Activated CD8-positive, alpha-beta memory T cell treated with anti-CD3 and anti-CD28 coated beads for 48 hours (primary cell): Measurements from ENCODE around the gene KCNH8.
"Not testable (repeated sequence)": the region's sequence is repeated elsewhere in the genome, so short reads cannot be mapped to it uniquely, and the experiment has no call there.

ENCODE experiments used
- DNase-seq, 3 experiments: peaks; one replicate each; pipeline ENCODE4 v3.0.0-alpha.2; 2020; ENCODE audit warnings: low read depth in 2 of 3, low spot score in 2 of 3

The KCNH8 gene

GRCh38 chr3:19147905-19148767 is at the start of gene KCNH8:
TSS of gene KCNH8 (plus strand) at chr3:19148510. CDS start at chr3:19148720, 210 bp downstream.
- DNase-seq: no peak

GRCh38 chr3:19102654-19103290 is 45.5 kb upstream of the KCNH8 start:
- not testable (repeated sequence) for DNase-seq

- no peak for DNase-seq
Measured at GRCh38 chr3:19103510-19103909, 44.8 kb upstream of the KCNH8 start.

- no peak for DNase-seq
Measured at GRCh38 chr3:19104459-19104858, 43.9 kb upstream of the KCNH8 start.

- no peak for DNase-seq
Measured at GRCh38 chr3:19105826-19106225, 42.5 kb upstream of the KCNH8 start.

- DNase-seq: no peak
Measured at GRCh38 chr3:19106307-19106706, 42.0 kb upstream of the KCNH8 start.

- no peak for DNase-seq
Measured at GRCh38 chr3:19107719-19108118, 40.6 kb upstream of the KCNH8 start.

GRCh38 chr3:19110335-19110895 is 37.9 kb upstream of the KCNH8 start:
- DNase-seq: no peak

GRCh38 chr3:19114461-19114860 is 33.8 kb upstream of the KCNH8 start:
- no peak for DNase-seq

- DNase-seq: no peak
Measured at GRCh38 chr3:19116239-19116638, 32.1 kb upstream of the KCNH8 start.

- DNase-seq: no peak
Measured at GRCh38 chr3:19124752-19125151, 23.6 kb upstream of the KCNH8 start.

GRCh38 chr3:19139863-19140262 is 8.4 kb upstream of the KCNH8 start:
- DNase-seq: no peak

- DNase-seq: peak; percentile 19 to 31 (median 25)
Measured at GRCh38 chr3:19146685-19147650, 1.3 kb upstream of the KCNH8 start.

- DNase-seq: no peak
Measured at GRCh38 chr3:19148768-19149091, 420 bp downstream of the KCNH8 start.

GRCh38 chr3:19149368-19149767 is 1.1 kb downstream of the KCNH8 start:
- DNase-seq: no peak

- no peak for DNase-seq
Measured at GRCh38 chr3:19151171-19151570, 2.9 kb downstream of the KCNH8 start.

- no peak for DNase-seq
Measured at GRCh38 chr3:19154693-19155250, 6.5 kb downstream of the KCNH8 start.

GRCh38 chr3:19155375-19155774 is 7.1 kb downstream of the KCNH8 start:
- DNase-seq: no peak

- DNase-seq: no peak
Measured at GRCh38 chr3:19159966-19160635, 11.8 kb downstream of the KCNH8 start.

GRCh38 chr3:19165654-19166053 is 17.3 kb downstream of the KCNH8 start:
- DNase-seq: no peak
